Ovary (tissue), 9 donors: Measurements from ENCODE around the gene ST6GALNAC4. TPM values are rescaled to one million over a fixed set of nuclear protein-coding genes. Genes with fewer than 3 reads are reported as not detected.

Source experiments
- DNase-seq, 5 donors: peaks; one replicate each; pipeline ENCODE4 v3.0.0-alpha.2; 2019 to 2020
- H3K27ac ChIP-seq, 2 donors: fragments of 200-600 bp; one replicate each; pipeline versions ENCODE4 v1.5.1 to v1.8.0; 2019 to 2022
- H3K27me3 ChIP-seq: fragments of 200-600 bp; one replicate; pipeline ENCODE4 v1.8.0; 2022
- H3K36me3 ChIP-seq: fragments of 200-600 bp; sonication (generic); one replicate; pipeline ENCODE4 v1.5.1; 2019
- H3K4me1 ChIP-seq: one replicate; pipeline ENCODE4 v1.8.1; 2013; ENCODE audit warnings: mild to moderate bottlenecking, moderate library complexity; ENCODE audit not compliant: insufficient read depth
- H3K4me3 ChIP-seq: fragments of 200-600 bp; sonication (generic); one replicate; pipeline ENCODE4 v1.5.1; 2017
- H3K9me3 ChIP-seq, 2 donors: fragments of 200-600 bp in 1 of 2; sonication (generic) in 1 of 2; one replicate each; pipeline versions ENCODE4 v1.5.1 to v1.8.1; 2013 to 2019; ENCODE audit warnings: mild to moderate bottlenecking in 1 of 2, moderate library complexity in 1 of 2
- CTCF ChIP-seq, 3 donors: fragments of 450-650 bp in 2 of 3; fragments of 200-600 bp in 1 of 3; IDR thresholded peaks; one replicate each; pipeline versions ENCODE4 v1.5.1 to v1.8.0; 2016 to 2022; ENCODE audit warnings: antibody characterized with exemption in 3 of 3, mild to moderate bottlenecking in 1 of 3
- EP300 ChIP-seq: sonication (generic); formaldehyde crosslinking; IDR thresholded peaks from one replicate; pipeline ENCODE4 v1.6.1; 2017; ENCODE audit warnings: antibody characterized with exemption
- POLR2A ChIP-seq: fragments of 450-650 bp; IDR thresholded peaks from one replicate; pipeline ENCODE4 v1.6.1; 2017; ENCODE audit warnings: antibody characterized with exemption, mild to moderate bottlenecking, moderate library complexity
- WGBS, 3 donors: extraction: QIAGEN DNeasy Blood & Tissue Kit in 1 of 3; methylation state at CpG; one replicate each; pipeline versions ENCODE4 v1.1.5 to v1.1.7; 2013 to 2017; 5-methylcytosine and 5-hydroxymethylcytosine counted together
- intact Hi-C, 4 donors: fragments of 100-400 bp; cut with DNase I; formaldehyde crosslinking; loops; one replicate each; pipeline versions ENCODE4 v1.11.0 to v1.15.1; 2022 to 2023
- polyA plus RNA-seq, 2 donors: library from polyadenylated mRNA; stranded (reverse); fragments of 200-250 nt in 1 of 2; fragments of 350-450 nt in 1 of 2; fragmentation: Illumina TruSeq in 1 of 2; extraction: RNeasy Lipid Tissue Mini Kit (QIAGEN cat#74804) in 1 of 2; gene quantifications; one replicate each; pipeline ENCODE4 v1.2.3, GENCODE V29; 2013 to 2014
- total RNA-seq, 7 donors: library from RNA; depleted of rRNA in 2 of 7; stranded (reverse); fragments of >200 nt in 2 of 7; fragmentation: NEBNext Ultra II Directional in 3 of 7; extraction: Animal tissue kit (Norgen Biotek cat#: 25700) in 3 of 7; gene quantifications; one replicate each; pipeline versions ENCODE4 v1.1.0 to v1.2.4, GENCODE V29; 2016 to 2023
- donor health status: DM: no; HTN: no; CAD: no; lungs with moderate emphysema.
- donor health status: DM: no; HTN: no; CAD: no.
- donor health status: Bipolar disorder and iron deficiency.
- donor health status: DM: yes; HTN: yes; CAD: no.
- donor health status: DM: no; HTN: no; CAD: no.
- donor health status: DM: yes; HTN: yes; CAD: no.

ST6GALNAC4 gene
- total and polyA plus RNA-seq, 9 donors: 2.2 to 58.4 (median 45.8) TPM

GRCh38 chr9:127893392-127893791, 23.4 kb downstream of the ST6GALNAC4 start:
- Histone ChIP-seq H3K27ac (no peak overlapping the region), H3K27me3 (no peaks in the 10 kb centered on the region), H3K36me3 (no peaks in the 10 kb centered on the region), H3K9me3 (no peaks in the 10 kb centered on the region), H3K4me1 (peaks cover 18% of the 10 kb centered on the region), H3K4me3 (no peak overlapping the region)
- intact Hi-C loops: no loop called here
- no peak for DNase-seq
- 93 to 95% (median 95%) methylated on average over 4 of the region's 4 CpGs for WGBS, 3 donors
- TF ChIP-seq POLR2A (no peak), CTCF (IDR thresholded peaks at IDR 0.05) (no peak), EP300 (no peak)

- H3K27ac ChIP-seq: no peak overlapping the region
- H3K4me3 ChIP-seq: no peak overlapping the region
- H3K27me3 ChIP-seq: no peaks in the 10 kb centered on the region
- no peaks in the 10 kb centered on the region for H3K9me3 ChIP-seq
- 76 to 82% (median 81%) methylated on average over 6 of the region's 6 CpGs for WGBS, 3 donors
- no peaks in the 10 kb centered on the region for H3K36me3 ChIP-seq
- intact Hi-C loops: no loop called here
- H3K4me1 ChIP-seq: peaks cover 16% of the 10 kb centered on the region
- no peak for DNase-seq
- TF ChIP-seq CTCF (IDR thresholded peaks at IDR 0.05) (no peak), POLR2A (no peak), EP300 (no peak)
Measured at GRCh38 chr9:127892831-127893230, 24.0 kb downstream of the ST6GALNAC4 start.

- Histone ChIP-seq H3K27ac (no peak overlapping the region), H3K4me3 (no peak overlapping the region), H3K36me3 (no peaks in the 10 kb centered on the region), H3K9me3 (no peaks in the 10 kb centered on the region), H3K4me1 (no peaks in the 10 kb centered on the region), H3K27me3 (no peaks in the 10 kb centered on the region)
- WGBS, 3 donors: 88 to 92% (median 91%) methylated on average over 3 of the region's 3 CpGs
- intact Hi-C loops: no loop called here
- TF ChIP-seq CTCF (IDR thresholded peaks at IDR 0.05) (no peak), POLR2A (no peak), EP300 (no peak)
- no peak for DNase-seq
Measured at GRCh38 chr9:127890053-127890452, 26.8 kb downstream of the ST6GALNAC4 start.

- H3K27ac ChIP-seq: no peak overlapping the region
- H3K4me3 ChIP-seq: no peak overlapping the region
- TF ChIP-seq POLR2A (no peak), EP300 (no peak)
- DNase-seq: no peak
- no peaks in the 10 kb centered on the region for H3K36me3 ChIP-seq
- H3K9me3 ChIP-seq: no peaks in the 10 kb centered on the region
- no peaks in the 10 kb centered on the region for H3K4me1 ChIP-seq
- intact Hi-C loops: no loop called here
- WGBS, 3 donors: 72 to 92% (median 79%) methylated on average over 2 of the region's 2 CpGs
- H3K27me3 ChIP-seq: no peaks in the 10 kb centered on the region
Measured at GRCh38 chr9:127887792-127888191, 29.0 kb downstream of the ST6GALNAC4 start.

GRCh38 chr9:127886401-127886972, 30.4 kb downstream of the ST6GALNAC4 start:
- no peak for TF ChIP-seq EP300
- no peak for TF ChIP-seq POLR2A
- TF ChIP-seq CTCF (IDR thresholded peaks at IDR 0.05): no peak
- intact Hi-C loops: no loop called here
- peak in 4 of 5 donors; percentile 15 to 37 (median 28) for DNase-seq
- Histone ChIP-seq H3K4me3 (no peak overlapping the region), H3K27me3 (no peaks in the 10 kb centered on the region), H3K36me3 (no peaks in the 10 kb centered on the region), H3K27ac (no peak overlapping the region), H3K9me3 (no peaks in the 10 kb centered on the region), H3K4me1 (no peaks in the 10 kb centered on the region)
- WGBS, 3 donors: 90 to 94% (median 92%) methylated on average over 16 to 18 of the region's 18 CpGs
